ENCODE measurements around the gene ANKRD9. TPM values are rescaled to one million over a fixed set of nuclear protein-coding genes. Genes with fewer than 3 reads are reported as not detected.

The ANKRD9 gene, protein sequence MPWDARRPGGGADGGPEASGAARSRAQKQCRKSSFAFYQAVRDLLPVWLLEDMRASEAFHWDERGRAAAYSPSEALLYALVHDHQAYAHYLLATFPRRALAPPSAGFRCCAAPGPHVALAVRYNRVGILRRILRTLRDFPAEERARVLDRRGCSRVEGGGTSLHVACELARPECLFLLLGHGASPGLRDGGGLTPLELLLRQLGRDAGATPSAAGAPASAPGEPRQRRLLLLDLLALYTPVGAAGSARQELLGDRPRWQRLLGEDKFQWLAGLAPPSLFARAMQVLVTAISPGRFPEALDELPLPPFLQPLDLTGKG
- total RNA-seq: 10 to 100 TPM in 1 of 4 donors, 1 to 10 TPM in 3; 3.6 to 26.8 (median 6.9) TPM

DNA sequence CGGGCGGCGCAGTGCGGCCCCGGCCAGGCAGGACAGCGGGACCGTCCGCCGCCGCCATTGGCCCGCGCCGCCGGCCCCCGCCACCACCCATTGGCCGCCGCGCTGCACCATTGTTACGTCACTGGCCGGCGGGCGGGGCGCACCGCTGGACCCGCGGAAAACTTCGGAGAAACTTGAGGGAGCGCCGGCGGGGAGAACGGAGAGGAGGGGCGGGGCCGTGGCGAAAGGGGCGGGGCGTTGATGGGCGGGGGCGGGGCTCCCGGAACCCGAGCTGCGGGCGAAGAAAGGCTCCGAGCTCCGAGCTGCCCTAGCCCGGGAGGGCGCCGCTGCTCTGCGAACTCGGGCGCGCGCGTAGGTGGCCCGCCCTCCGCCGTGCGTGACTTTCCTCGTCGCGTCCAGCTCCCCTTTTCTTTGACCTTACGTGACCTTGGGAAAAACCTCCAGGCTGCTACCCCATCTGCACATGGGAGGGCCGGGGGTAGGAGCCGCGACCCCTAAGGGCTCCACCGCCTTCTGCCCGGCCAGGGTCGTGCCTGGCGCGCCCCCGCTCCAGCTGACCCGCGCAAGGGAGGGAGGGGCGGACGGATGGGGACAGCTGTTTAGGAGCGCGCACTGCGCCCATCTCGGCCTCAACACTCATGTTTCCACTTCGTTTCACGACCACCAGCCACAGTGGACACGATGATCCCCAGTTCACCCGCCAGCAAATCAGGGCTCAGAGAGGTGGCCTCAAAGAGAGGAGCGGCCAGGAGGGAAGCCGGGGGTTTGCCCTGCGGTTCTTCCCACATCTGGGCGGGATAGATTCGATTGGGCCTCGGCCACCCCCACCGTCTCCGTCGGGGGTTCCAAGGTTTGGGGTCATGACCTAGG lies at the start of gene ANKRD9:
Gene ANKRD9 (minus strand): TSS at position 31 of the 870 bp plus-strand sequence. CDS start 1,887 bp downstream, outside the sequence.
- TF ChIP-seq, protein P1, sequence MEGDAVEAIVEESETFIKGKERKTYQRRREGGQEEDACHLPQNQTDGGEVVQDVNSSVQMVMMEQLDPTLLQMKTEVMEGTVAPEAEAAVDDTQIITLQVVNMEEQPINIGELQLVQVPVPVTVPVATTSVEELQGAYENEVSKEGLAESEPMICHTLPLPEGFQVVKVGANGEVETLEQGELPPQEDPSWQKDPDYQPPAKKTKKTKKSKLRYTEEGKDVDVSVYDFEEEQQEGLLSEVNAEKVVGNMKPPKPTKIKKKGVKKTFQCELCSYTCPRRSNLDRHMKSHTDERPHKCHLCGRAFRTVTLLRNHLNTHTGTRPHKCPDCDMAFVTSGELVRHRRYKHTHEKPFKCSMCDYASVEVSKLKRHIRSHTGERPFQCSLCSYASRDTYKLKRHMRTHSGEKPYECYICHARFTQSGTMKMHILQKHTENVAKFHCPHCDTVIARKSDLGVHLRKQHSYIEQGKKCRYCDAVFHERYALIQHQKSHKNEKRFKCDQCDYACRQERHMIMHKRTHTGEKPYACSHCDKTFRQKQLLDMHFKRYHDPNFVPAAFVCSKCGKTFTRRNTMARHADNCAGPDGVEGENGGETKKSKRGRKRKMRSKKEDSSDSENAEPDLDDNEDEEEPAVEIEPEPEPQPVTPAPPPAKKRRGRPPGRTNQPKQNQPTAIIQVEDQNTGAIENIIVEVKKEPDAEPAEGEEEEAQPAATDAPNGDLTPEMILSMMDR (IDR thresholded peaks at IDR 0.05; ENCODE audit: low read depth): no peak

DNA sequence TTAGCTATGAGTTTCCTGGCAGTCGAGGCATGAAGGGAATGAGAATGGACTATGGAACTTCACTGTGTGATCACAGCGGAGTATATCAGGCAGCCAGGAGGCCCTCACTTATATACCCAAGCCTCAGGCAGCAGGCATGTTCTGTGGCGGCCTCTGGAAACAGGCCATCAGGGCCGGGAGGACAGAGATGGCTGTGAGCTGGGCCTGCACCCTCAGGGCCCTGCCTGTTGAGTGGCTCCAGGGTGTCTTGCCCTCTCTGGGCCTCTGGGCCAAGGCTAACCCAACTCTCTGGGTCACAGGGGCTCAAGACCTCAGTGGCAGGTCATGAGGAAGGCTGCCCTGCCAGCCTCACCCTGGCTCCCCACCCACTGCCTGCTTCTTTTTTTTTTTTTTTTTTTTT lies 49.0 kb upstream of the ANKRD9 start:
- TF ChIP-seq, protein P1 (IDR thresholded peaks at IDR 0.05; ENCODE audit: low read depth): no peak

DNA sequence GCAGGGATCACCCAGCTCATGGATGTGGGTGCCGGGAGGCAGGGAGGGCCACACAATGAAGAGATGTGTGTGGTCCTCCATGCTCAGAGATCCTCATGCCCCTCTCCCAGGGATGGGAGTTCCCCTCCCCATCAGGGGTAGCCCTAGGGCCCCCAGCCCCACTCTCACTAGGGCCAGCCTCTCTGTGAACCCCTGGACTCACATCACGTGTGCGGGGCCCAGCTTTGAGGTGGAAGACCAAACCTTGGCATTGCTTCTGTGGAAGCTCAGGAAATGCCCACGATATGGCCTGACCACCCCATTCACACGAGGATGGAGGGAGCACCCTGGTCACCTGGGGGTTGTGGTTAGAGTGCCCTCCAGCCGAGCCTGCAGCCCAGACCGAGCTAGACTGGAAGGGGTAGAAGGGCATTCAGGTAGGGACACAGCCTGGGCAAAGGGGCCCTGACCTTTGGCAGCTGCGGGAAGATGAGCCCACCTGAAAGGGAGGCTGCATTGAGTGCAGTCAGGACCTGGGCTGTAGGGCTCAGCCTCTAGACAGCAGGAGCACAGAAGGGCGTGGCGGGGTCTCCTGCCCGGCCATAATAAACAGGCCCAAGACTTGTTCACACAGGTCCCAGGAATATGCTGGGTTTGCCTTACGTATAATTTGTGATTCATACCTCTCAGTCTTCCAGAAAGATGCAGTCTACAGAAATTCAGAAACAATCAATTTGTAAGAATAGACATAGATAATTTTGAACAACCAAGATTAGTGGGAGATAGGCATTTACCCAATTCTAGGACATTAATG lies 48.1 kb upstream of the ANKRD9 start:
- TF ChIP-seq, protein P1 (IDR thresholded peaks at IDR 0.05; ENCODE audit: low read depth): no peak

DNA sequence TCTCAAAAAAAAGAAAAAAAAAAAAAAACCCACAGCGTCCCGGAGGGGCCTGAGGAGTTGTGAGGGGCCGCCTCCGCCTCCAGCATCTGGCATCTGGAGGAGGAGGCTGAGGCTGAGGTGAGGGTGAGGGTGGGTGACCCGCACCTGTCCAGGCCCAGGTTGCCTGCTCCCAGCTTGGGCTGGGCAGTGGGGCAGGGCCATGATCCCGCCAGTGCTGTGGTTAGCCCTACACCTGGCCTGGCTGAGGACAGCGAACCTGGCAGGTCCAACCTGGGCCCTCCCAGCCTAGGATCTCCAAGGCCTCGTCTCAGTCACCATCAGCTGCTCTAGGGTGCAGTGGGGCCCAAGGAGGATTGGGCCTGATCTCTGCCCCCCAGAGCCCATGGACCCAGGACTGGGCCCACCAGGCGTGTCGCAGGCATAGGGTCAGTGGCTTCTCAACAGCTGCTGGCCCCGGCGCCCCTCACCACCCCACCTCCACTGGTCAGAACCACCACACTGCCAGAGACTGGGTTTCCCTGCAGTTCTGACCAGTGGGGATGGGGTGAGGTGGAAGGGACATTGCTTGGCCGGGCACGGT lies 46.6 kb upstream of the ANKRD9 start:
- TF ChIP-seq, protein P1 (IDR thresholded peaks at IDR 0.05; ENCODE audit: low read depth): no peak

DNA sequence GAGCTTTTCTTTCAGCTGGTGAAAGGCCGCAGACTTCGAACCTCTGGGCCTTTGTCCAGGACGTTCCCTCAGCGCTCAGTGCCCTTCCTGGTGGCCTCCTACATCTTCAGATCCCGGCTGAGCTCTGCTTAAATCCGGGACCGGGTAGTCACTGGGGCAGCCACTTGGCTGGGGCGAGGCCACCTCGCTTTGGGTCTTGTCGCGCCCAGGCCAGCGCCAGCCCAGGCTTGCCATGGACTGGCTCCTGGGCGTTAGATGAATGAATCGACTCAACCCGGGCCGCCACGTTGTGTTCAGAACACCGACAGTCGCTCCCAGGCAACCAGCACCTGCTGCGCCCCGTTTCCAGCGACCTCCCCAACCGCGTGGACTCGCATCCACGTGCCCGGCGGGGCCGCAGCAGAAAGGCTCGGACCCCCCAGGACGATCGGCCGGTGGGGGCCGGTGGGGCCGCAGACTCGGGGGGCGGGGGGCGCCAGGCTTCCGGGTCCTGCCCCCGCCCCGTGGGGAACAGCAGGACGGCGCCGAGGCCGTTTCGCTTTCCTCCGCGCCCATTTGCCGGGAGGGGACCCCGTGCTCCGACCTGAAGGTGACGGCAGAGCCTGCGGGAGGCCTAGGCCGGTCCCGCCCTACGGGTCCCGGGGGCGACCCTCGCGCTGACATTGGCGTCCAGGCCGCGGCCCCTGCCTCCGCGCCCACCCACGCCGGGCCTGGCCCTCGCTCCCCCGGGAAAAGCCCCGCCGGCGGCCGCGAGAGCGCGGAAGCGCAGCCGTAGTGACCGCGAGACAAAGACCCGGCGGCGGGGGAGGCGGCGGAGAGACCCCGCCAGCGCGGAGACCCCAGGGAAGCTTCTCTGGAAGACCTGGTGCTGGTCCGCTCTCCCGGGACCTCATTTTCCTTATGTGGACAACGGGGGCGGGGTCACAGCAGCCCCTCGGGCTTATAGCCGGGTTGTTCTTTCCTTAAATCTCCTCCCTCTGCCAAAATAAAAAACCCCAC lies 45.5 kb upstream of the ANKRD9 start:
- TF ChIP-seq, protein P1 (IDR thresholded peaks at IDR 0.05; ENCODE audit: low read depth): no peak

DNA sequence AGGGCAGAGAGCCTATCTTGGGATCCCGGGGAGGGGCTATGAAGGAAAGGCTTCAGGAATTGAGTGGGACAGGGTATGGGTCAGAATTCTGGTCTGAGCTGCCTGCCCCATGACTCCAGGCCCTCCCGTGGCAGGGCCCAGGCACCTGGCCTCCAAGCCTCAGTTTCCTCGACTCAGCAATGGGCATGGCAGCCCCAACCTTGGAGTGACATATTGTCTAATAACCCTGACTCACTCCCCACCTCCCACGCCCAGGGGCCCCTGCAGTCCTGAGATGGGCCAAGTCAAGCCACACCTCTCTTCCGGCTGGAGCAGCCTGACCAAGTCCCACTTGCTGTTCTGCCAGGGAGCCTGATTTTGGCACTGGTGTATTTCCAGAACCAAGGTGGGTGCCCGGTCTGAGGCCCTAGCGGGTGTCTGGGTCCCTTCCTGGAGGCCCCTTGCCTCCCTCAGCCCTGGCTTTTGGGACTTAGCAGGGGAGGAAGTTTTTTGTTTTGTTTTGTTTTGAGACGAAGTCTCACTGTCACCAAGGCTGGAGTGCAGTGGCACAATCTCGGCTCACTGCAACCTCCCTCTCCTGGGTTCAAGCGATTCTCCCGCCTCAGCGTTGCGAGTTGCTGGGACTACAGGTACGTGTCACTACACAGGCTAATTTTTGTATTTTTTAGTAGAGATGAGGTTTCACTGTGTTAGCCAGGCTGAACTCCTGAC lies 42.6 kb upstream of the ANKRD9 start:
- TF ChIP-seq, protein P1 (IDR thresholded peaks at IDR 0.05; ENCODE audit: low read depth): no peak
